HG02870 (cell line): ENCODE measurements around the gene ARHGEF12.

Source experiments
- ATAC-seq: cut with Tn5 transposase; IDR thresholded peaks from one replicate; pipeline ENCODE4 v1.9.1; 2021; ENCODE audit warnings: mild to moderate bottlenecking, moderate library complexity; ENCODE audit not compliant: unreplicated experiment

Gene ARHGEF12

DNA sequence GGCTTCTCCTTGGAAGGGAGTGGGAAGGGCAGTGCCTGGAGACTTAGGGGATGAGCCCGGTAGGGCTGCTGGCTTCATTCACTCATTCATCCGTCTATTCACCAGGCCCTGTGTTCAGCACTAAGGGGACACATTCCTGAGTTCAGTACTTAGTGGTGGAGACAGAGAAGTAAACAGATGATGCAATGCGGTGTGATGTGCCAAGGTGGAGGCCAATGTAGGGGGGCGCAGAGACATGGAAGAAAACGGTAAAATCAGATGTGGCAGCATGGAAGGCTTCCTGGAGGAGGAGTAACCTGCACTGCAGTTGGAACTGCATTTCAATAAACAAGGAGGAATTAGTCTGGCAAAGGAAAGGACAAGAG lies 196.6 kb downstream of the ARHGEF12 start:
- no peak for ATAC-seq

- ATAC-seq = no peak
Observed at GRCh38 chr11:120536091-120536796, 200.0 kb downstream of the ARHGEF12 start.

GRCh38 chr11:120536797-120537169 lies 200.6 kb downstream of the ARHGEF12 start:
- ATAC-seq = no peak

- no peak for ATAC-seq
Observed at GRCh38 chr11:120537996-120538395, 201.8 kb downstream of the ARHGEF12 start.

DNA sequence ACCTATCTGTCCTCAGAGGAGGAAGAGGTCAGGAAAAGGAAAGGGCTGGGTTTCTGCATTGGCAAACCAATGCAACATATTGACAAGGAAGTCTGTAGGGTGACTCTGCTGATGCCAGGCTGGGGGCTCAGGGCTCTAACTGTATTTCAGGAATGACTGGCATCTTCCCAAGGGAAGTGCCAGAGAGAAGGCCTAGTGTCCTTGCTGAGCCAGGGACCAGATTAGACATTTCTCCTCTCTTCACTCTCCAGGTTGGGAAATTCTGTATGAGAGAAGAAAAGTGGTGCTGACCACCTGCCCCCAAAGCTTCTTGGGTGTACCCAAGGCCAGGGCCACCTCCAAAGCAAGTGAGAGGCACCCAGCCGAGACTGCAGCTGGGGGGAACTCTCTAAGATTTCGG lies 202.5 kb downstream of the ARHGEF12 start:
- no peak for ATAC-seq
